CD4-positive, alpha-beta T cell treated with Interleukin-4 for 1 hour (primary cell): ENCODE results near the gene LARP4B.

Experiments used
- DNase-seq, 2 donors: peaks; one replicate each; pipeline ENCODE4 v3.0.0-alpha.2; 2020 to 2022

LARP4B gene

GRCh38 chr10:805620-806305, 125.7 kb downstream of the LARP4B start:
- DNase-seq, result no peak

GRCh38 chr10:804787-805619, 126.5 kb downstream of the LARP4B start:
- no peak for DNase-seq

- DNase-seq, result no peak
These were observed 127.2 kb downstream of the LARP4B start for GRCh38 chr10:804191-804781.

- DNase-seq, result no peak
These were observed 128.3 kb downstream of the LARP4B start for GRCh38 chr10:803041-803741.

GRCh38 chr10:802506-802905, 129.0 kb downstream of the LARP4B start:
- DNase-seq, result no peak

- DNase-seq, result no peak
These were observed 134.3 kb downstream of the LARP4B start for GRCh38 chr10:797179-797578.

- no peak for DNase-seq
These were observed 135.3 kb downstream of the LARP4B start for GRCh38 chr10:796233-796632.

GRCh38 chr10:794382-794956, 137.0 kb downstream of the LARP4B start:
- DNase-seq, result no peak

- no peak for DNase-seq
These were observed 138.8 kb downstream of the LARP4B start for GRCh38 chr10:792792-793100.

GRCh38 chr10:792083-792791, 139.3 kb downstream of the LARP4B start:
- no peak for DNase-seq

GRCh38 chr10:791639-792038, 139.9 kb downstream of the LARP4B start:
- DNase-seq, result no peak

- DNase-seq, result no peak
These were observed 140.5 kb downstream of the LARP4B start for GRCh38 chr10:790821-791551.

GRCh38 chr10:789831-790701, 141.4 kb downstream of the LARP4B start:
- no peak for DNase-seq

- DNase-seq, result no peak
These were observed 142.4 kb downstream of the LARP4B start for GRCh38 chr10:788796-789748.

- no peak for DNase-seq
These were observed 143.4 kb downstream of the LARP4B start for GRCh38 chr10:787933-788651.

- DNase-seq, result no peak
These were observed 144.7 kb downstream of the LARP4B start for GRCh38 chr10:786633-787474.

GRCh38 chr10:785861-786214, 145.7 kb downstream of the LARP4B start:
- no peak for DNase-seq
